HepG2 (cell line): Measurements from ENCODE around the gene LTB4R2. TPM values are rescaled to one million over a fixed set of nuclear protein-coding genes. Genes with fewer than 3 reads are reported as not detected.

ENCODE experiments used
- ATAC-seq: fragments of 200-7000 bp; cut with Tn5 transposase; 3 replicates; pipeline ENCODE4 v1.9.1; 2020; ENCODE audit warnings: mild to moderate bottlenecking, moderate library complexity
- BruUV-seq: library from RNA; stranded (reverse); fragments of 400-500 nt; replicated peaks from 2 replicates; lab custom pipeline; 2021; lab: Mats Ljungman, UMichigan
- CTCF ChIA-PET: fragments of 300-600 bp; formaldehyde crosslinking; extraction: SDS; loops from one replicate; lab custom pipeline; 2021; ENCODE audit warnings: low total read pairs, inconsistent platforms, low intra/inter-chr PET ratio; lab: Yijun Ruan, JAX
- POLR2A ChIA-PET: fragments of 350-600 bp; sonication (Branson Sonifier 250); formaldehyde crosslinking; loops from one replicate; lab custom pipeline; 2020; ENCODE audit warnings: antibody characterized with exemption, inconsistent platforms; lab: Yijun Ruan, JAX
- DNase-seq: peaks from one replicate; pipeline ENCODE4 v3.0.0-alpha.2; 2015; ENCODE audit warnings: low spot score
- FAIRE-seq: peaks from 3 replicates; lab custom pipeline; 2011; peaks lifted over from hg19 to GRCh38; lab: Jason Lieb, UNC
- H2AFZ ChIP-seq: one replicate; pipeline ENCODE4 v1.6.1; 2011; ENCODE audit warnings: low read length, inconsistent platforms
- H3K27ac ChIP-seq: fragments of 300-600 bp; 3 replicates; pipeline ENCODE4 v1.8.0; 2011; ENCODE audit warnings: mixed run types, mild to moderate bottlenecking, mixed read lengths, low read length, inconsistent platforms; ENCODE audit not compliant: insufficient read depth; ENCODE audit errors: extremely low read length
- H3K27me3 ChIP-seq, 2 experiments: fragments of 200-600 bp in 1 of 2; 2 replicates in 1 of 2; 3 replicates in 1 of 2; pipeline versions ENCODE4 v1.6.0 to v1.8.0; 2011; ENCODE audit warnings: low read length in 2 of 2, mild to moderate bottlenecking in 2 of 2, moderate library complexity in 2 of 2, inconsistent platforms in 1 of 2; ENCODE audit not compliant: insufficient read depth in 2 of 2, control insufficient read depth in 1 of 2
- H3K36me3 ChIP-seq, 2 experiments: fragments of 200-600 bp in 1 of 2; replicated peaks in 1 of 2; 2 replicates in 1 of 2; 3 replicates in 1 of 2; pipeline versions ENCODE4 v1.5.1 to v1.8.0; 2011; ENCODE audit warnings: low read length in 2 of 2, inconsistent platforms in 1 of 2; ENCODE audit not compliant: insufficient read depth in 2 of 2, control insufficient read depth in 1 of 2
- H3K4me1 ChIP-seq: 2 replicates; pipeline ENCODE4 v1.5.1; 2012; ENCODE audit warnings: low read length, inconsistent platforms; ENCODE audit not compliant: insufficient read depth
- H3K4me2 ChIP-seq: 2 replicates; pipeline ENCODE4 v1.6.0; 2011; ENCODE audit warnings: low read depth, low read length, inconsistent platforms
- H3K4me3 ChIP-seq, 3 experiments: fragments of 200-600 bp in 1 of 3; sonication (generic), shearing (Covaris generic) in 1 of 3; replicated peaks in 1 of 3; 2 replicates each; pipeline ENCODE4 v1.5.1; 2011 to 2016; ENCODE audit warnings: low read length in 3 of 3, inconsistent platforms in 2 of 3, low read depth in 2 of 3, mild to moderate bottlenecking in 2 of 3, control low read depth in 1 of 3, mixed read lengths in 1 of 3; ENCODE audit not compliant: insufficient read depth in 1 of 3
- H3K79me2 ChIP-seq: one replicate; pipeline ENCODE4 v1.6.1; 2011; ENCODE audit warnings: low read length, inconsistent platforms; ENCODE audit not compliant: insufficient read depth
- H3K9ac ChIP-seq: 2 replicates; pipeline ENCODE4 v1.6.0; 2011; ENCODE audit warnings: mild to moderate bottlenecking, low read depth, low read length, inconsistent platforms; ENCODE audit not compliant: insufficient read depth
- H3K9me3 ChIP-seq: 2 replicates; pipeline ENCODE4 v1.5.1; 2012; ENCODE audit warnings: mild to moderate bottlenecking, low read length
- H4K20me1 ChIP-seq: 2 replicates; pipeline ENCODE4 v1.6.0; 2011; ENCODE audit warnings: inconsistent platforms, mild to moderate bottlenecking, low read length, moderate library complexity; ENCODE audit not compliant: insufficient read depth
- AHR ChIP-seq: IDR thresholded peaks from 2 replicates; pipeline ENCODE4 v1.6.1; 2018; ENCODE audit warnings: missing genetic modification reagents, missing compliant biosample characterization
- CREBL2 ChIP-seq: sonication (generic); formaldehyde crosslinking; IDR thresholded peaks from 2 replicates; pipeline ENCODE4 v1.8.1; 2023; ENCODE audit warnings: missing genetic modification reagents, mild to moderate bottlenecking, borderline replicate concordance
- MIXL1 ChIP-seq: IDR thresholded peaks from 2 replicates; pipeline ENCODE4 v1.6.1; 2016
- NFE2L2 ChIP-seq: fragments of 150-350 bp; IDR thresholded peaks from 2 replicates; pipeline ENCODE4 v1.6.1; 2014; ENCODE audit warnings: low read length
- NR1H2 ChIP-seq: sonication (generic); formaldehyde crosslinking; IDR thresholded peaks from 2 replicates; pipeline ENCODE4 v1.8.1; 2022; ENCODE audit warnings: low read depth, missing genetic modification reagents, borderline replicate concordance
- PREB ChIP-seq: sonication (generic); formaldehyde crosslinking; IDR thresholded peaks from 2 replicates; pipeline ENCODE4 v1.4.0; 2020; ENCODE audit warnings: missing genetic modification reagents
- RAD51 ChIP-seq: fragments of 450-650 bp; IDR thresholded peaks from 2 replicates; pipeline ENCODE4 v1.6.1; 2016; ENCODE audit warnings: borderline replicate concordance
- RERE ChIP-seq: IDR thresholded peaks from 2 replicates; pipeline ENCODE4 v1.6.1; 2016; ENCODE audit warnings: low read depth, missing genetic modification reagents, missing compliant biosample characterization
- SETDB1 ChIP-seq: sonication (generic); formaldehyde crosslinking; IDR thresholded peaks from 2 replicates; pipeline ENCODE4 v1.5.1; 2020; ENCODE audit warnings: missing genetic modification reagents, mild to moderate bottlenecking, borderline replicate concordance
- SIX4 ChIP-seq: sonication (generic); formaldehyde crosslinking; IDR thresholded peaks from 2 replicates; pipeline ENCODE4 v1.4.0; 2020; ENCODE audit warnings: missing genetic modification reagents
- SKI ChIP-seq: fragments of 450-650 bp; IDR thresholded peaks from one replicate; pipeline ENCODE4 v1.6.1; 2018; ENCODE audit warnings: mild to moderate bottlenecking; ENCODE audit not compliant: partially characterized antibody
- SMARCE1 ChIP-seq: fragments of 450-650 bp; IDR thresholded peaks from 2 replicates; pipeline ENCODE4 v1.6.1; 2017; ENCODE audit warnings: borderline replicate concordance
- TFE3 ChIP-seq: IDR thresholded peaks from 2 replicates; pipeline ENCODE4 v1.6.1; 2016
- ZBTB8A ChIP-seq: sonication (generic); formaldehyde crosslinking; IDR thresholded peaks from 2 replicates; pipeline ENCODE4 v1.4.0; 2020; ENCODE audit warnings: mild to moderate bottlenecking, low read depth, missing genetic modification reagents, borderline replicate concordance
- ZKSCAN5 ChIP-seq: sonication (generic); formaldehyde crosslinking; IDR thresholded peaks from 2 replicates; pipeline ENCODE4 v1.5.1; 2020; ENCODE audit warnings: mild to moderate bottlenecking, missing genetic modification reagents
- ZNF547 ChIP-seq: sonication (generic); formaldehyde crosslinking; IDR thresholded peaks from 2 replicates; pipeline ENCODE4 v1.5.1; 2020; ENCODE audit warnings: mild to moderate bottlenecking, missing genetic modification reagents
- WGBS: methylation state at CpG from one replicate; pipeline ENCODE4 v1.1.6; 2017; ENCODE audit warnings: low lambda C conversion rate; 5-methylcytosine and 5-hydroxymethylcytosine counted together
- in situ Hi-C: cut with HindIII; loops from 2 replicates; pipeline ENCODE4 v1.10.0; 2017; ENCODE audit warnings: low pct_unique_long_range_greater_than_20kb; ENCODE audit not compliant: extremely low pct_ligation_motif_present
- intact Hi-C: fragments of 100-400 bp; cut with micrococcal nuclease; formaldehyde crosslinking; loops from one replicate; pipeline ENCODE4 v1.10.0; 2022; ENCODE audit not compliant: unreplicated experiment
- polyA plus RNA-seq, 8 experiments: library from polyadenylated mRNA; depleted of rRNA in 3 of 8; stranded (reverse) in 7 of 8; unstranded in 1 of 8; fragments of >200 nt; fragmentation: Illumina TruSeq in 4 of 8; extraction: Trizol in 4 of 8; gene quantifications; 2 replicates each; pipeline versions ENCODE4 v1.2.1 to v1.2.3, GENCODE V29; 2011 to 2016; ENCODE audit warnings: low read depth in 4 of 8, missing spikeins in 1 of 8, mixed read lengths in 1 of 8; ENCODE audit not compliant: insufficient read depth in 1 of 8
- total RNA-seq, 5 experiments: library from RNA; depleted of rRNA; stranded (reverse); fragments of >200 nt; fragmentation: Illumina TruSeq; extraction: Trizol; gene quantifications; 2 replicates each; pipeline ENCODE4 v1.2.3, GENCODE V29; 2016; ENCODE audit warnings: low read depth in 1 of 5

The LTB4R2 gene
- total and polyA plus RNA-seq, 2 of the 13 experiments (the other 11 are each of a cell fraction or from before 2014, with no cell fraction given), result 3.9 to 6.9 TPM

- ATAC-seq (no peak), DNase-seq (no peak), FAIRE-seq (no peak)
- in situ Hi-C loops, result no loop called here
- 50% methylated on average over 1 of the region's 1 CpG for WGBS
- Histone ChIP-seq H4K20me1 (no peaks in the 10 kb centered on the region), H3K4me1 (peaks cover 20% of the 10 kb centered on the region), H3K4me2 (no peak overlapping the region), H3K36me3 (no peaks in the 10 kb centered on the region), H3K9ac (no peak overlapping the region), H3K79me2 (no peaks in the 10 kb centered on the region), H3K27me3 (peaks cover 5 to 46% of the 10 kb centered on the region in 2 experiments; a peak in 4 of 5 replicates), H3K27ac (no peak overlapping the region), H3K9me3 (no peaks in the 10 kb centered on the region), H2AFZ (no peak overlapping the region), H3K4me3 (no peak overlapping the region)
- no TSS peak for BruUV-seq
- ChIA-PET CTCF (no interaction called here), POLR2A (interaction anchor here (1.0 kb wide), 1 partner anchor 91 kb away, joined by 4 read pairs; no protein-coding TSS in a partner anchor)
- intact Hi-C loops, result no loop called here
- TF ChIP-seq ZBTB8A (CRISPR knock-in tag), result no peak
- no peak for TF ChIP-seq SKI
- TF ChIP-seq SIX4 (CRISPR knock-in tag), result no peak
- no peak for TF ChIP-seq ZNF547
- no peak for TF ChIP-seq RAD51
- no peak for TF ChIP-seq MIXL1 (CRISPR knock-in tag)
- TF ChIP-seq NR1H2 (CRISPR knock-in tag), result no peak
- no peak for TF ChIP-seq SMARCE1
- TF ChIP-seq PREB (CRISPR knock-in tag), result no peak
- TF ChIP-seq CREBL2 (CRISPR knock-in tag), result no peak
- no peak for TF ChIP-seq ZKSCAN5 (CRISPR knock-in tag)
- TF ChIP-seq TFE3 (CRISPR knock-in tag), result no peak
- no peak for TF ChIP-seq RERE
- TF ChIP-seq NFE2L2, result no peak
- no peak for TF ChIP-seq SETDB1 (CRISPR knock-in tag)
- TF ChIP-seq AHR, result no peak
Observed at GRCh38 chr14:24340606-24341005, 30.7 kb downstream of the LTB4R2 start.
